Adipocyte (in vitro differentiated cells): Measurements from ENCODE around the gene GBP4.

ENCODE experiments used
- DNase-seq: peaks from one replicate; pipeline ENCODE4 v3.0.0-alpha.2; 2015; ENCODE audit warnings: low read depth
- H3K27me3 ChIP-seq: replicated peaks from 2 replicates; pipeline ENCODE4 v1.7.0; 2013; ENCODE audit warnings: mild to moderate bottlenecking, low read length, moderate library complexity; ENCODE audit not compliant: control insufficient read depth, insufficient read depth
- H3K36me3 ChIP-seq: 2 replicates; pipeline ENCODE4 v1.7.0; 2013; ENCODE audit warnings: low read length, mild to moderate bottlenecking, moderate library complexity; ENCODE audit not compliant: control insufficient read depth, insufficient read depth, severe bottlenecking
- H3K4me1 ChIP-seq: 2 replicates; pipeline ENCODE4 v1.7.0; 2013; ENCODE audit warnings: mild to moderate bottlenecking, low read length, moderate library complexity; ENCODE audit not compliant: control insufficient read depth, insufficient read depth
- H3K4me3 ChIP-seq: 2 replicates; pipeline ENCODE4 v1.7.0; 2013; ENCODE audit warnings: mild to moderate bottlenecking, low read length, moderate library complexity
- H3K9ac ChIP-seq: 2 replicates; pipeline ENCODE4 v1.7.0; 2013; ENCODE audit warnings: mild to moderate bottlenecking, low read length, moderate library complexity
- H3K9me3 ChIP-seq: 2 replicates; pipeline ENCODE4 v1.7.0; 2013; ENCODE audit warnings: mild to moderate bottlenecking, low read length, moderate library complexity; ENCODE audit not compliant: control insufficient read depth

Gene GBP4

DNA sequence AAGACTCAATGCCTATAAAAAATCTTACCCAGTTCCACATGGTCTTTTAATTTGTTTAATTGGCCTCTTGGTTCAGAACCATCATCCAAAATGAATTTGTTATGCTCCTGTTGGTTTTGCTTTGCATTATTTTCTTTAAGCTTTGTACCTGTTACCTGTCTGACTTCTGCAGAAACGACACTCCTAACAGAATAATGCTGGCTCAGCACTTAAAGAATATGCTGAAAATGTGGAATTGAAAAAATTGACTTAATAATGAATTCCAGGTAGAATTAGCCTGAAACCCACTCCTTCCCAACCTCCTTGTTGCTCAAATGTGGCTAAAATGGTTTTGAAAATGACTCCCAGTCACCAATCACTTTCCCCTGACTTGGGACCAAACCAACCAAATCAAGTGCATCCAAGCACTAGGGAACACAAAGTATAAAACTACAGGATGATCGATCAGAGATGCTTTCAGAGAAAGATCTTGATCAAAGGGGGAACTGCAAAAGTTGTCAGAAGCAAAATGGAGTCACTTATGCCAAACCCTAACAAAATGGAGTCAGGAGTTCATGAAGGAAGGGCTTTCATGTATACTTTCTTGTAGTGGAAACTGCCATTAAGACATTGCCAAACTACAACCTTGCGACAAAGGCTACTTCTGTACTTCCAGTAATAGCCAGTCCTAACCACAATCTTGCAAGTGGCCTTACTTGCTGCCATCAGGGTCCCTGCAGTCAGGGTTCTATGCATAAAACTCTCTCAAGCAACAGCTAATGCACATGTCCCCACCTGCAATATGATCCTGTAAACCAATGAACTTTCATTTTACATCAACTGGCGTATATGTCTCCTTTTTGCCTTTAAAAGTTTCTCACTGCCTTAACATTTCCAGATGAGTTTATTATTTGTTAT lies 28.3 kb downstream of the GBP4 start:
- Histone ChIP-seq H3K9ac (no peak overlapping the region), H3K4me3 (no peak overlapping the region), H3K9me3 (no peaks in the 10 kb centered on the region), H3K4me1 (peaks cover 7% of the 10 kb centered on the region), H3K36me3 (no peaks in the 10 kb centered on the region), H3K27me3 (no peaks in the 10 kb centered on the region)
- no peak for DNase-seq

DNA sequence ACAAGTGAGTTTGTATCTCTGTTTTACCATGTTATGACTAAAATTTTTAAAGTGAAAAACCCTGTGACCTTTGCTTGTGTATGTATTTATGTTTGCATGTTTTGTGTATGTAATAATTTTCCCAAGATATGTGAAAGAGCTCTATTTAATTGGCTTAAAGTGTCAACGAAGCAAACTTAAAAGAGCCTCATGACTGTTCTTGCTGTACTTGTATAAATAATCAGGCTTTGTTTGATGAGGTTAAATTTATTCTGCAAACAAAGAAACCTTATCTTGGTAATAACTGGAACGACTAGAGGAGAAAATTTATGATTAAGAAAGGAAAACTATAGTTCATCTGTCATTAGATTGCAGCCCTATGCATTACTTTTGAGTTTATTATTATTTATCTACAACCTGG lies 29.6 kb downstream of the GBP4 start:
- H3K9ac ChIP-seq, result no peak overlapping the region
- DNase-seq, result no peak
- no peaks in the 10 kb centered on the region for H3K27me3 ChIP-seq
- H3K4me3 ChIP-seq, result no peak overlapping the region
- no peaks in the 10 kb centered on the region for H3K9me3 ChIP-seq
- H3K36me3 ChIP-seq, result no peaks in the 10 kb centered on the region
- peaks cover 7% of the 10 kb centered on the region for H3K4me1 ChIP-seq

GRCh38 chr1:89167590-89168230 lies 31.0 kb downstream of the GBP4 start:
- DNase-seq, result peak; percentile 70
- H3K9ac ChIP-seq, result no peak overlapping the region
- H3K27me3 ChIP-seq, result no peaks in the 10 kb centered on the region
- H3K9me3 ChIP-seq, result no peaks in the 10 kb centered on the region
- no peak overlapping the region for H3K4me3 ChIP-seq
- H3K36me3 ChIP-seq, result no peaks in the 10 kb centered on the region
- peaks cover 7% of the 10 kb centered on the region for H3K4me1 ChIP-seq

- no peaks in the 10 kb centered on the region for H3K27me3 ChIP-seq
- H3K4me1 ChIP-seq, result peaks cover 7% of the 10 kb centered on the region
- no peak overlapping the region for H3K9ac ChIP-seq
- H3K9me3 ChIP-seq, result no peaks in the 10 kb centered on the region
- H3K4me3 ChIP-seq, result no peak overlapping the region
- peak; percentile 39 for DNase-seq
- H3K36me3 ChIP-seq, result no peaks in the 10 kb centered on the region
Observed at GRCh38 chr1:89166705-89167104, 32.0 kb downstream of the GBP4 start.

GRCh38 chr1:89165811-89166210 lies 32.9 kb downstream of the GBP4 start:
- Histone ChIP-seq H3K4me3 (no peak overlapping the region), H3K4me1 (peaks cover 7% of the 10 kb centered on the region), H3K36me3 (no peaks in the 10 kb centered on the region), H3K9me3 (peaks cover 3% of the 10 kb centered on the region), H3K9ac (no peak overlapping the region), H3K27me3 (no peaks in the 10 kb centered on the region)
- DNase-seq, result no peak

- no peaks in the 10 kb centered on the region for H3K9me3 ChIP-seq
- H3K9ac ChIP-seq, result no peak overlapping the region
- H3K4me1 ChIP-seq, result no peaks in the 10 kb centered on the region
- no peak for DNase-seq
- H3K4me3 ChIP-seq, result no peak overlapping the region
- no peaks in the 10 kb centered on the region for H3K36me3 ChIP-seq
- H3K27me3 ChIP-seq, result no peaks in the 10 kb centered on the region
Observed at GRCh38 chr1:89151047-89151446, 47.7 kb downstream of the GBP4 start.

GRCh38 chr1:89149976-89150375 lies 48.8 kb downstream of the GBP4 start:
- DNase-seq, result no peak
- H3K36me3 ChIP-seq, result no peaks in the 10 kb centered on the region
- H3K4me1 ChIP-seq, result no peaks in the 10 kb centered on the region
- no peak overlapping the region for H3K4me3 ChIP-seq
- no peak overlapping the region for H3K9ac ChIP-seq
- H3K9me3 ChIP-seq, result no peaks in the 10 kb centered on the region
- no peaks in the 10 kb centered on the region for H3K27me3 ChIP-seq

DNA sequence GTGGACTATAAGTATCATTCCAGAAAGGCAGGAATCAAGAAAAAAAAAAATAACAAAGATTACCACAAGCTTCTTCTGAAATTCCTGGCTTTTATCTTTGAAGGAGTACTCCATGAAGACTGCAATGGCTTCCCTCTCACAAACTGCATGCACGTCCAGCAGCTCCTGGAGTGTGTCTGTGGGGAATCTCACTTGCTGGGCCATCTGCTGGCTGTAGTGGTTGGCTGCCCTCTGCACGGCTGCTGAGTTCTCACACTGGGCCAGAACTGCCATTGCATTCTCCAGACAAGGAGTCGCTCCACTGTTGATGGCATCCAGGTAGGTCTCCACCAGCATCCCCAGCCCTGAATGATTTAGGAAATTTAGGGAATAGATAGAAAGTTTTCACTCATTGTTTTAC lies 49.5 kb downstream of the GBP4 start:
- no peaks in the 10 kb centered on the region for H3K36me3 ChIP-seq
- no peaks in the 10 kb centered on the region for H3K4me1 ChIP-seq
- H3K27me3 ChIP-seq, result no peaks in the 10 kb centered on the region
- no peak for DNase-seq
- no peaks in the 10 kb centered on the region for H3K9me3 ChIP-seq
- H3K9ac ChIP-seq, result no peak overlapping the region
- H3K4me3 ChIP-seq, result no peak overlapping the region

GRCh38 chr1:89147678-89148658 lies 50.8 kb downstream of the GBP4 start:
- no peak overlapping the region for H3K9ac ChIP-seq
- no peak for DNase-seq
- H3K36me3 ChIP-seq, result no peaks in the 10 kb centered on the region
- H3K4me3 ChIP-seq, result no peak overlapping the region
- H3K4me1 ChIP-seq, result no peaks in the 10 kb centered on the region
- no peaks in the 10 kb centered on the region for H3K27me3 ChIP-seq
- H3K9me3 ChIP-seq, result no peaks in the 10 kb centered on the region

DNA sequence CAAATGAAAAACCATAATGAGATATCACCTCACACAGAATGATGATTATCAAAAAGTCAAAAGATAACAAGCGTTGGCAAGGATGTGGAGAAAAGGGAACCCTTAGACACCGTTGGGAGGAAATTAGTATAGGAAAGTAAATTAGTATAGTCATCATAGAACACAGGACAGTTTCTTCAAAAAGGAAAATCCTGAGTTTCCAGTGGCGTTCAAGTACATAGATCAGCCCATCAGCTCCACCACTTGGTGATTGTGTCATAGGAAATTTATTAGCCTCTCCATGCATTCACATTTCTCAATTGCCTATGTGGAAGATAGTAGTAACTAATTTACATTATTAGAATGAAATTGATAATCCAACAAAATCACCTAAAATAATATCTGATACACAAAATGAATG lies 52.0 kb downstream of the GBP4 start:
- Histone ChIP-seq H3K9ac (no peak overlapping the region), H3K4me1 (no peaks in the 10 kb centered on the region), H3K36me3 (no peaks in the 10 kb centered on the region), H3K9me3 (no peaks in the 10 kb centered on the region), H3K4me3 (no peak overlapping the region), H3K27me3 (no peaks in the 10 kb centered on the region)
- no peak for DNase-seq

- no peaks in the 10 kb centered on the region for H3K36me3 ChIP-seq
- DNase-seq, result no peak
- no peak overlapping the region for H3K4me3 ChIP-seq
- H3K9me3 ChIP-seq, result no peaks in the 10 kb centered on the region
- no peaks in the 10 kb centered on the region for H3K27me3 ChIP-seq
- no peaks in the 10 kb centered on the region for H3K4me1 ChIP-seq
- H3K9ac ChIP-seq, result no peak overlapping the region
Observed at GRCh38 chr1:89143484-89143883, 55.3 kb downstream of the GBP4 start.
